ENCODE data around the gene DEFB124.
"Not testable (repeated sequence)": the region's sequence is repeated elsewhere in the genome, so short reads cannot be mapped to it uniquely, and the experiment has no call there.

Gene DEFB124

GRCh38 chr20:31474758-31475427 is at the start of gene DEFB124, which contains the start of gene REM1:
DEFB124 (minus strand) TSS chr20:31475127; CDS start chr20:31473013, 2,114 bp downstream.
REM1 (plus strand) TSS chr20:31475288; CDS start chr20:31476446, 1,158 bp downstream.
- DNase-seq (ENCODE audit: low spot score): no peak

- no peak for DNase-seq (ENCODE audit: low spot score)
Measured at GRCh38 chr20:31523361-31524283, 48.7 kb upstream of the DEFB124 start.

- no peak for DNase-seq (ENCODE audit: low spot score)
Measured at GRCh38 chr20:31522731-31523130, 47.8 kb upstream of the DEFB124 start.

GRCh38 chr20:31521267-31521666 is 46.3 kb upstream of the DEFB124 start:
- not testable (repeated sequence) for DNase-seq (ENCODE audit: low spot score)

GRCh38 chr20:31517373-31517772 is 42.4 kb upstream of the DEFB124 start:
- peak; percentile 52 for DNase-seq (ENCODE audit: low spot score)

GRCh38 chr20:31516651-31517050 is 41.7 kb upstream of the DEFB124 start:
- DNase-seq (ENCODE audit: low spot score): no peak

GRCh38 chr20:31516166-31516565 is 41.2 kb upstream of the DEFB124 start:
- no peak for DNase-seq (ENCODE audit: low spot score)

- no peak for DNase-seq (ENCODE audit: low spot score)
Measured at GRCh38 chr20:31515775-31516107, 40.8 kb upstream of the DEFB124 start.

- no peak for DNase-seq (ENCODE audit: low spot score)
Measured at GRCh38 chr20:31515072-31515774, 40.3 kb upstream of the DEFB124 start.

- peak; percentile 91 for DNase-seq (ENCODE audit: low spot score)
Measured at GRCh38 chr20:31514154-31515071, 39.5 kb upstream of the DEFB124 start, which contains the start of gene HM13. HM13 (plus strand) TSS chr20:31514442; CDS start chr20:31514552, 110 bp downstream.

GRCh38 chr20:31508517-31509244 is 33.8 kb upstream of the DEFB124 start:
- no peak for DNase-seq (ENCODE audit: low spot score)

GRCh38 chr20:31505903-31506302 is 31.0 kb upstream of the DEFB124 start:
- no peak for DNase-seq (ENCODE audit: low spot score)

GRCh38 chr20:31502884-31503673 is 28.2 kb upstream of the DEFB124 start:
- DNase-seq (ENCODE audit: low spot score): peak; percentile 85

GRCh38 chr20:31500527-31500926 is 25.6 kb upstream of the DEFB124 start:
- DNase-seq (ENCODE audit: low spot score): no peak

GRCh38 chr20:31497838-31498540 is 23.1 kb upstream of the DEFB124 start:
- no peak for DNase-seq (ENCODE audit: low spot score)

GRCh38 chr20:31496761-31497295 is 21.9 kb upstream of the DEFB124 start:
- no peak for DNase-seq (ENCODE audit: low spot score)

GRCh38 chr20:31494131-31494530 is 19.2 kb upstream of the DEFB124 start:
- peak; percentile 14 for DNase-seq (ENCODE audit: low spot score)

- DNase-seq (ENCODE audit: low spot score): no peak
Measured at GRCh38 chr20:31490752-31491151, 15.8 kb upstream of the DEFB124 start.

GRCh38 chr20:31489152-31489551 is 14.2 kb upstream of the DEFB124 start:
- DNase-seq (ENCODE audit: low spot score): no peak
